B cell (primary cell): ENCODE measurements around the gene COLEC12.

Experiments
- CTCF ChIP-seq: fragments of 200-600 bp; IDR thresholded peaks from one replicate; pipeline ENCODE4 v1.8.0; 2022; ENCODE audit warnings: antibody characterized with exemption, mild to moderate bottlenecking
- EZH2 ChIP-seq: IDR thresholded peaks from 2 replicates; pipeline ENCODE4 v1.6.1; 2012; ENCODE audit warnings: borderline replicate concordance, low read depth, mild to moderate bottlenecking, moderate library complexity, low read length; ENCODE audit not compliant: insufficient read depth, poor library complexity, severe bottlenecking

GRCh38 chr18:354471-354870 lies 146.0 kb downstream of the COLEC12 start:
- TF ChIP-seq CTCF: no peak
- TF ChIP-seq EZH2: no peak
